Muscle of leg (tissue), 11 donors: ENCODE data around the gene BRSK2. TPM values are rescaled to one million over a fixed set of nuclear protein-coding genes. Genes with fewer than 3 reads are reported as not detected.

ENCODE experiments used
- DNase-seq: peaks from one replicate; pipeline ENCODE4 v3.0.0; 2013
- H3K27ac ChIP-seq: one replicate; pipeline ENCODE4 v1.5.1; 2013; ENCODE audit warnings: mild to moderate bottlenecking, low read length, control low read depth
- H3K27me3 ChIP-seq: one replicate; pipeline ENCODE4 v1.6.1; 2013; ENCODE audit warnings: low read length; ENCODE audit not compliant: control insufficient read depth, insufficient read depth
- H3K36me3 ChIP-seq: one replicate; pipeline ENCODE4 v1.6.1; 2013; ENCODE audit warnings: low read length; ENCODE audit not compliant: control insufficient read depth, insufficient read depth
- H3K4me1 ChIP-seq: one replicate; pipeline ENCODE4 v1.6.1; 2013; ENCODE audit warnings: low read length; ENCODE audit not compliant: control insufficient read depth, insufficient read depth
- H3K4me3 ChIP-seq: one replicate; pipeline ENCODE4 v1.5.1; 2013; ENCODE audit warnings: low read length, control low read depth
- H3K9me3 ChIP-seq: replicated peaks from 2 replicates; pipeline ENCODE4 v1.6.1; 2013; ENCODE audit warnings: low read depth, low read length; ENCODE audit not compliant: control insufficient read depth
- WGBS: methylation state at CpG from one replicate; pipeline ENCODE4 v1.1.5; 2013; ENCODE audit warnings: missing lambda C conversion rate; ENCODE audit not compliant: insufficient coverage; 5-methylcytosine and 5-hydroxymethylcytosine counted together
- polyA plus RNA-seq, 8 donors: library from polyadenylated mRNA; unstranded; fragments of 120-200 nt; gene quantifications; one replicate each; pipeline versions ENCODE4 v1.2.1 to v1.2.3, GENCODE V29; 2013; ENCODE audit warnings: inconsistent platforms in 1 of 8, low replicate concordance in 1 of 8; ENCODE audit not compliant: insufficient read length in 8 of 8, insufficient read depth in 1 of 8
- total RNA-seq: library from RNA; stranded (reverse); fragments of 120-200 nt; gene quantifications from one replicate; pipeline ENCODE4 v1.2.4, GENCODE V29; 2013

The BRSK2 gene
- total and polyA plus RNA-seq, 9 donors = 0.44 to 2.3 (median 1.2) TPM

GRCh38 chr11:1443737-1444136 lies 54.0 kb downstream of the BRSK2 start:
- WGBS = 86% methylated on average over 8 of the region's 9 CpGs
- no peak for DNase-seq
- H3K4me3 ChIP-seq = no peak overlapping the region
- no peaks in the 10 kb centered on the region for H3K36me3 ChIP-seq
- H3K9me3 ChIP-seq = no peaks in the 10 kb centered on the region
- H3K27ac ChIP-seq = no peak overlapping the region
- H3K27me3 ChIP-seq = peaks cover 4% of the 10 kb centered on the region
- H3K4me1 ChIP-seq = no peaks in the 10 kb centered on the region

- Histone ChIP-seq H3K27me3 (peaks cover 4% of the 10 kb centered on the region), H3K27ac (no peak overlapping the region), H3K4me3 (no peak overlapping the region), H3K9me3 (no peaks in the 10 kb centered on the region), H3K4me1 (no peaks in the 10 kb centered on the region), H3K36me3 (no peaks in the 10 kb centered on the region)
- WGBS = 54% methylated on average over 7 of the region's 11 CpGs
- no peak for DNase-seq
These were observed 54.6 kb downstream of the BRSK2 start for GRCh38 chr11:1444321-1444720.

GRCh38 chr11:1444823-1445422 lies 55.2 kb downstream of the BRSK2 start:
- no peak for DNase-seq
- no peak overlapping the region for H3K4me3 ChIP-seq
- 73% methylated on average over 27 of the region's 32 CpGs for WGBS
- H3K4me1 ChIP-seq = no peaks in the 10 kb centered on the region
- no peaks in the 10 kb centered on the region for H3K36me3 ChIP-seq
- H3K27ac ChIP-seq = no peak overlapping the region
- H3K9me3 ChIP-seq = no peaks in the 10 kb centered on the region
- H3K27me3 ChIP-seq = peaks cover 3% of the 10 kb centered on the region

GRCh38 chr11:1445741-1446445 lies 56.2 kb downstream of the BRSK2 start:
- no peaks in the 10 kb centered on the region for H3K9me3 ChIP-seq
- no peak overlapping the region for H3K27ac ChIP-seq
- no peaks in the 10 kb centered on the region for H3K36me3 ChIP-seq
- H3K27me3 ChIP-seq = no peaks in the 10 kb centered on the region
- no peaks in the 10 kb centered on the region for H3K4me1 ChIP-seq
- DNase-seq = no peak
- 84% methylated on average over 25 of the region's 30 CpGs for WGBS
- no peak overlapping the region for H3K4me3 ChIP-seq

GRCh38 chr11:1446623-1447022 lies 56.9 kb downstream of the BRSK2 start:
- Histone ChIP-seq H3K4me1 (no peaks in the 10 kb centered on the region), H3K27me3 (peaks cover 2% of the 10 kb centered on the region), H3K36me3 (no peaks in the 10 kb centered on the region), H3K27ac (no peak overlapping the region), H3K9me3 (no peaks in the 10 kb centered on the region), H3K4me3 (no peak overlapping the region)
- WGBS = 74% methylated on average over 7 of the region's 9 CpGs
- DNase-seq = no peak

GRCh38 chr11:1447845-1448825 lies 58.4 kb downstream of the BRSK2 start:
- H3K4me3 ChIP-seq = no peak overlapping the region
- H3K4me1 ChIP-seq = no peaks in the 10 kb centered on the region
- 84% methylated on average over 47 of the region's 49 CpGs for WGBS
- no peaks in the 10 kb centered on the region for H3K9me3 ChIP-seq
- no peaks in the 10 kb centered on the region for H3K36me3 ChIP-seq
- no peak overlapping the region for H3K27ac ChIP-seq
- no peak for DNase-seq
- peaks cover 2% of the 10 kb centered on the region for H3K27me3 ChIP-seq

GRCh38 chr11:1448882-1449281 lies 59.1 kb downstream of the BRSK2 start:
- no peaks in the 10 kb centered on the region for H3K9me3 ChIP-seq
- no peak for DNase-seq
- H3K4me1 ChIP-seq = no peaks in the 10 kb centered on the region
- no peak overlapping the region for H3K27ac ChIP-seq
- no peak overlapping the region for H3K4me3 ChIP-seq
- H3K27me3 ChIP-seq = peaks cover 2% of the 10 kb centered on the region
- WGBS = 85% methylated on average over 24 of the region's 24 CpGs
- no peaks in the 10 kb centered on the region for H3K36me3 ChIP-seq

- no peaks in the 10 kb centered on the region for H3K4me1 ChIP-seq
- no peak for DNase-seq
- no peak overlapping the region for H3K4me3 ChIP-seq
- WGBS = 76% methylated on average over 25 of the region's 31 CpGs
- H3K27ac ChIP-seq = no peak overlapping the region
- H3K27me3 ChIP-seq = peaks cover 2% of the 10 kb centered on the region
- no peaks in the 10 kb centered on the region for H3K9me3 ChIP-seq
- no peaks in the 10 kb centered on the region for H3K36me3 ChIP-seq
These were observed 59.9 kb downstream of the BRSK2 start for GRCh38 chr11:1449490-1450243.

- Histone ChIP-seq H3K36me3 (no peaks in the 10 kb centered on the region), H3K4me3 (no peak overlapping the region), H3K9me3 (no peaks in the 10 kb centered on the region), H3K27me3 (peaks cover 2% of the 10 kb centered on the region), H3K4me1 (no peaks in the 10 kb centered on the region), H3K27ac (no peak overlapping the region)
- WGBS = 88% methylated on average over 18 of the region's 29 CpGs
- no peak for DNase-seq
These were observed 60.7 kb downstream of the BRSK2 start for GRCh38 chr11:1450344-1450875.
